Stimulated activated naive CD8-positive, alpha-beta T cell treated with anti-CD3 and anti-CD28 coated beads, Interleukin-15, Interleukin-2, amounts not matched to agents 100 U/mL and 50 U/mL, for 24 hours (primary cell): ENCODE measurements around the gene AKTIP.
"Not testable (repeated sequence)": the region's sequence is repeated elsewhere in the genome, so short reads cannot be mapped to it uniquely, and the experiment has no call there.

Source experiments
- ATAC-seq: fragments of 150-1000 bp; cut with Tn5 transposase; one replicate; pipeline ENCODE4 v1.10.0; 2021
- DNase-seq: peaks from one replicate; pipeline ENCODE4 v3.0.0; 2021

AKTIP gene

DNA sequence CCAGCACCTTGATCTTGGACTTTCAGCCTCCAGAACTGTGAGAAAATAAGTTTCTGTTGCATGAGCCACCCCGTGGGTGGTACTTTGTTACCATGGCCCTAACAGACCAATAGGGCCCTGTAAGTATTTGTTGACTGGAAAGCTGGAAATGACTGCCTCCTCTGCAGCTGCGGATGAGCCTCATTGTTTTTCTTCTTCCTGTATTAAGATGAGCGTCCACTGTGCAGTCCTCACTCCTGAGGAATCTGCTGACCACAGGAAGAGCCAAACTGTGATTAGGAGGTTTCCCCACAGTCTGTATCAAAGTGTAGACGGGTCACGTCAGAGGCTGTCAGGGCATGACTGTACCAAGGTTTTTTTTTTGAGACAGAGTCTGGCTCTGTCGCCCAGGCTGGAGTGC, 12.2 kb upstream of the AKTIP start:
- ATAC-seq (no peak), DNase-seq (no peak)

GRCh38 chr16:53512795-53513194, 9.8 kb upstream of the AKTIP start:
- not testable (repeated sequence) for DNase-seq, ATAC-seq

- no peak for DNase-seq
- ATAC-seq = no peak
Observed at GRCh38 chr16:53511403-53512280, 8.6 kb upstream of the AKTIP start.

- DNase-seq (no peak), ATAC-seq (no peak)
Observed at GRCh38 chr16:53511084-53511402, 8.0 kb upstream of the AKTIP start.

DNA sequence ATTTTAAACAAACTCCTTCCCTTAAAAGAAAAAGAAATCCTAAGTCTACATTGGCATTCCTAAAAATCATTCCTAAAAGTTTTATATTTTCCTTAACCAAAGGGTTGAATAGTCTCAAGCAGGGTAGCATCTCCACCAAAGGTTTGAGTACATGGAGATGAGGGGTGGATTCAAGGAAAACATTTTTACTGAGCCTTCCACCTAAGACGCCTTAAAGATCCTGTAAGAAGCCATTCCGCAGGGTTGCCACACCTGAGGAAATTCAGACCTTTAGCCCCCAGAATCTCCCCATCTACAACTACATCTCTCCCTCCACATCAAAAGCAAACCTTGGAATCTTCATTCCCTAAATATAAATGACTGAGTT, 7.7 kb upstream of the AKTIP start:
- no peak for ATAC-seq

DNA sequence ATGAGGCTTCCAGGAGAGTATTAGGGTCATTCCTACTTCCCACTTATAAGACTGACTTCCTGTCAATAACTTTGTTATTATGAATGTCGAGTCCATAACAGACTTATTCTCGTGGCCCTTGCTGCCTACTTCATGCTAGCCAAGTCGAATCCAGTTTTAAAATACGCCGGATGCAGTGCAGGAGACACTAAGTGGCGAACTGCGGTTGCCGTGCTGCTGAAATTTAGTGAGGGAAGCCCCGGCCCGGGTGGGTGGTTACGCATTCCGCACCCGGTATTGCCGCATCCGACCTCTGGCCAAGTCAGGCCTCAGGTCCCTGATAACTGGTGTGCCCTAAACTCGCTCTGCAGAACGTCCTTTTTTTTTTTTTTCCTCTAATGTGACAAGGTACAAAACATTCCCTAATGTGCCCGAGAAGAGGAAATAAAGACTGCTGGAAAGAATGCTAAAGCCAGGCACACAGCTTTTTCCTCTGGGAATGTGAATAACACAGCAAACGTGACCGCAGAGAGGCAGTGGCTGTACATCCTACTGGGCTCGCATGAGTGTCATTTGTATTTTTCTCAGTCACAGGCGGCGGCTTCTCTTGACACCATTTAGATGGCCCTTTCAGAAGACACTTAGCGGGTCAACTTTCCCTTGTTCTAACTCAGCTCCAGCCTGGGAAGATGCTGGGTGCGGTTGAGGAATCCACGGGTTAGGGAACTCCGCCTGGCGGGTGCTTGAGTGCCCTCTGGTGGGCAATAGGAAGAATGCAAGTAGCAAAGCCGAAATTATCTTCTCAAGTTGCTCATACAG, 7.1 kb upstream of the AKTIP start:
- DNase-seq (peak; percentile 47), ATAC-seq (no peak)

More for the DNA sequence above, 7.7 kb upstream of the AKTIP start:
- DNase-seq = no peak

DNA sequence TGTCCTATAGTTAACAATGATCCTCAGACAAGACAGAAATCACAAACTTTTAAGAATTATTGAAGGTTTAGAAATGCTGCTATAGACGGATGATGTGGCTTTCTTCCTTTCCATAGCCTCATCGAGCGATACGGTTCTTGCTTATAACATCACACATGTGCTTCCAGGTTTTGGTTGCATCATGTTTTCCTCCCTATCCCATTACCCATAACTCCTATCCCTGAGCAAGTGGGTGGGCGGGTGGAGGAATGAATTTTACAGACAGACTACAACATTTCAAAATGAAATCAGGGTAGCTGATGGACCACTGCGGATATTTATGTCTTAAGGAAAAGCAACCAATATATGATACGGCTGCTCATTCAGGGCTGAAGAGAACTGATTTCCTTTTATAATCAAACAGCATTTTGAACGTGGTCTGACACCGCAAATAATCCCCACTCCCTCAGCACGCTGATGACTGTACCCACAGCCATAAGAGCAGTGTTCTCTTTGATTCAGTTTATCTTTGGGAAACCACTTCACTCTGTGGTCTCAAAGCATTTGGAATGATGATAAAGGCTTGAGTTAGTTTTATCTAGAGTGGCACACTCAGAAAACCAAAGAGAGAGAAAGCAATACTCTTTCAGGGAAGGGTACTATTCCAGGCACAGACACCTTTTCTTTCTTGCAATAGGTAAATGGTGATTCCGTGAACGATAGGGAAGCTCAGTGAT, 4.6 kb upstream of the AKTIP start:
- ATAC-seq = no peak
- DNase-seq = no peak

DNA sequence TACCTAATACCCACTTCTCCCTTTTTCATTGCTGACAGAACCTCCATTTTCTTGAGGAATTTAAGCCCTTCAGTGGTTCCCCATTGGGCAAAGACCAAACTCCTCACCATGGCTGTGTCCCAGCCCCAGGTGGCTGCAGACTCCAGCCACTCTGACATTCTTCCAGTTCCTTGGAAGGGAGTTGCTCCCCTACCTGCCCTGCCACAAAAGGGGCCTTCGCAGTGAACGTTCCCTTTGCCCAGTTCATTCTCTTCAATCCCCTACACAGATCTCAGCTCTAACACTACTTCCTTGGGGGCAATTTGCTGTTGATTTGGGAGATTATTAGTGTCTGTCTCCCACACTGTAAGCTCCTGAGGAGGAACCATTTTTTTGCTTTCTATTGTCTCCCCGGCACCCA, 3.2 kb upstream of the AKTIP start:
- DNase-seq = no peak
- ATAC-seq = no peak

DNA sequence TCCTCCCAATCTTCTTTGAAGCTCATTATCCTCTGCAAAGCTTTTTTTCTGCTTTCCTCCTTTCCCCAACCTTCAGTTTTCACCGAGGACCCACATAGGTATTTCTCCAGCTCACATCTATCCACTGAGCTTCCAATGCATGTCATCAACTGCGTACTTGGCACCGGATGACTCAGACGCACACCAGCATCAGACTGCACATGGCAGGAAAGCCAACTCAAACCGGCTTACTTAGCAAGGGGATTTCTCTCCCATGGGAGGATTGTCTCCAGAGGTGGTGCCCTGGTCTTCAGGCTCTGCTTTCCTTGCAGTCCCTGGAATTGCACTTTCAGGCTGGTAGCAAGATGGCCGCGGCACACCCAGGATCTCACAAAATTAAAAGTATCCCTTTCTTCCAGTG, 1.7 kb upstream of the AKTIP start:
- ATAC-seq (no peak), DNase-seq (peak; percentile 19)

DNA sequence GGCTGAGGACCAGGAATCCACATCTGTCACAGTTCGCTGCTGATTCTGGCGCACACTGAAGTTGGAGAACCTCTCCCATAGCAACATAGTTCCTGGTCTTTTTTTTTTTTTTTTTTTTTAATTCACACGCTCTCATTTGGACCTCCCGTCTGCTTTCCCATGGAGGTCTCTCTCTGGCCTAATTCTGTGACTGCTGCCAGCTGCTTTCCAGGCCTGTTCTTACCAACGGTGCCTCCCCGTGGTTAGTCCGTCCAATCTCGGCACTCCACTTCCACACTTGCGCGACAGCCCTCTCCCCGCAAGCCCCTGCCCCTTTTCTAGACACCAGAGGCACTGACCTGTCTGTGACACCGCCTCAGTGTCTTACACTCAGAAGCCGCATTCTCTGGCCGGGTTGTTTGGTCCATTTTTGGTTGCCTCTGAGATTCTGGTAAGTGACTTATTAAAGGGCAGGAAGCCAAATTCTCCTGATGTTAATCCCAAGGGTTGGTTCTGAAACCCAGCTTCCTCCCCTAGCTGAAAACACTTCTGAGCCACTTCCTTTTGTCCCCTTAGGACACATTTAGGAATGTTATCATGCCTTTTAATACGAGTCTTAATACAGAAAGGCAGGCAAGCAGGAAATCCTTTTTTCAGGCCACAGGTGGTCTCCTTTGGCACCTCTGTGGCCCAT, 1.1 kb upstream of the AKTIP start:
- DNase-seq (peak; percentile 36), ATAC-seq (no peak)

- DNase-seq (peak; percentile 99), ATAC-seq (peak; percentile 94)
Observed at GRCh38 chr16:53503270-53503923, 388 bp upstream of the AKTIP start.

GRCh38 chr16:53501216-53501859, 1.7 kb downstream of the AKTIP start:
- DNase-seq = no peak
- ATAC-seq = no peak

DNA sequence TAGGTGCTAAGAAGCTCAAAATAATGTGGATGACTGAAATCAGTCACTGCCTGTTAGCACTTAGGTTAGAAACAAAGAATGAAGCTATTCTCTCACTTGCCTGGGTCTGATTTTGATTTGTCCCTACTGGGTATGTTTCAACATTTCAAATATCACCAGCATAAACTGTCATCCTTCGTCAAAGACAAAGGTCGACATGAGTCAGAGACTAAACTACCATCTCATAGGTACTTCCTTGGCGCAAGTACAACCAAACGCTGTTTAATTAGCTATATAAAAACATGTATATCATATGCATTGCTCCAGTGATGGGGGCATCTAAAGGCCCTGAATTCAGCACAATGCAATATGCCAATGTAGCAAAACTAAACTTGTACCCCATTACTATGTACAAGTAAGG, 4.0 kb downstream of the AKTIP start:
- no peak for ATAC-seq

DNA sequence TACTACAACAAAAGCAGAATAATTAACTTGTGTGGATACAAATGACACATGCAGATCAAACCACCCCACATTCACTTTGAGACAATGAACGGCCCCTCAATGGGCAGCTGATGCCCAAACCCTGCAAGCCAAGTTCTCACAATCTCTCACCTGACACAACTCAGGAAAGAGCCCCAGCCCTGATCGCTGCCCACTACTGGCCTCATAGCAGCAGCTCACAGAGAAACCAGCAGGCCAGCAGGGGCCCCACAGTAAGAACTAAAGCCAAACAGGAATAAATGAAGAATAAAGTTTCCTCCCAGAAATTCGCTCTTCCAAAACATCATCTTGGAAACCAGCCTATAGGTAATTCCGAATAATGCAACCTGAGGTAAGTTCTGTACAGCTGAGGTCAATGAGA, 7.7 kb downstream of the AKTIP start:
- no peak for ATAC-seq
- no peak for DNase-seq

More for the DNA sequence above, 4.0 kb downstream of the AKTIP start:
- DNase-seq = no peak

DNA sequence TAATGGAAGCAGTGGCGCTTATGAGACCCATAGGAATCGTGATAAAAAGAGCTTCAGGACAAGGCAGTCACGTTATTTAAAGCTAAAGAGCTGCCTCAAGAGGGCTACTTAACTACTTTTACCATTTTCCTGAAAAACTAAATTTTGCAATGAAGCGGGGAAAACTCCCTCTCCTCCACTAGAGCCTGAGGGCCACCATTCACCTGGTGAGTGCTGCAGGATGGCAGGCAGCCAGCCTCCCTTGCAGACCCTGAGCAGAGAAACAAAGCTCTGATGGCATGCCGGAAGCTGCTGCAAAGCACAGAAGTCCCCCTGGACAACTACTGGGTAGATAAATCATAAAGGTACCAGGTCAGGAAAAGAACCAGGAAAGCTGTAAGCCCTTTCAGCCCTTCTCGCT, 8.4 kb downstream of the AKTIP start:
- ATAC-seq (no peak), DNase-seq (no peak)

- DNase-seq (no peak), ATAC-seq (no peak)
Observed at GRCh38 chr16:53492503-53492902, 10.5 kb downstream of the AKTIP start.

- no peak for ATAC-seq
- no peak for DNase-seq
Observed at GRCh38 chr16:53489755-53490154, 13.3 kb downstream of the AKTIP start.

- no peak for ATAC-seq
- no peak for DNase-seq
Observed at GRCh38 chr16:53486230-53486629, 16.8 kb downstream of the AKTIP start.

- no peak for ATAC-seq
- no peak for DNase-seq
Observed at GRCh38 chr16:53484542-53484941, 18.5 kb downstream of the AKTIP start.

DNA sequence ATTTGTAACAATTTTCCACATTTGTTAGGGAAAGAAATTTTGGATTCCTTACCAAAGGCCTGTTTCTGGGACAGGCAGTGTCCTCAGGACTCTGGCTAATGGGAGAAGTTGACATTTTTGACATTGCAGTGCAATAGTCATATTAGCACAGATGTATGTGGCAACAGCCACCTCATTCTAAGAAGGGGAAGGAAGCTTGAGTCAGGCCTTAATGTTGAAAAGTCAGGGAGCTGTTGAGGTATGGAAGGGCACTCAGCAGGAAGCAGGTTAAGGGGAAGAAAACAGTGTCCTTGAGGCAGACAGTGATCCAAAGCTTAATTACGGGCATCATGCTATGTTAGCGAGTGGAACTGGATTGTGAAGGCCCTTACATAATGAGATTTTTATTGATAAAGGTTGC, 20.9 kb downstream of the AKTIP start:
- DNase-seq (no peak), ATAC-seq (peak; percentile 65)

DNA sequence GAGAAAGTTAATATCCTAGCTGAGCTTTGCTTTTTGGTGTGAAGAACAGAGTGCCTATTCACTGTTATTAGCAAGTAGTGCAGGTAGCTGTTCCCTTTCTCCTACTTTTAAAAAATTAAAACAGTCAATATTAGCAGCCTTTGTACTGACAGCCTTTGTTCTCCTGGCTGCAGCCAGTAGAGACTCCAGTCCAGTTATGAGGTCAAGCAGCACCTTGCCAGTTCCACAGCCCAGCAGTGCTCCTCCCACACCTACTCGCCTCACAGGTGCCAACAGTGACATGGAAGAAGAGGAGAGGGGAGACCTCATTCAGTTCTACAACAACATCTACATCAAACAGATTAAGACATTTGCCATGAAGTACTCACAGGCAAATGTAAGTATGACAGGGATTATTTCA, 22.6 kb downstream of the AKTIP start:
- DNase-seq (no peak), ATAC-seq (no peak)
